ENCODE data around the gene CCDC167. TPM values are rescaled to one million over a fixed set of nuclear protein-coding genes. Genes with fewer than 3 reads are reported as not detected.

CCDC167 gene
- total RNA-seq, 1 donor from 2014 or later = 58.4 TPM

DNA sequence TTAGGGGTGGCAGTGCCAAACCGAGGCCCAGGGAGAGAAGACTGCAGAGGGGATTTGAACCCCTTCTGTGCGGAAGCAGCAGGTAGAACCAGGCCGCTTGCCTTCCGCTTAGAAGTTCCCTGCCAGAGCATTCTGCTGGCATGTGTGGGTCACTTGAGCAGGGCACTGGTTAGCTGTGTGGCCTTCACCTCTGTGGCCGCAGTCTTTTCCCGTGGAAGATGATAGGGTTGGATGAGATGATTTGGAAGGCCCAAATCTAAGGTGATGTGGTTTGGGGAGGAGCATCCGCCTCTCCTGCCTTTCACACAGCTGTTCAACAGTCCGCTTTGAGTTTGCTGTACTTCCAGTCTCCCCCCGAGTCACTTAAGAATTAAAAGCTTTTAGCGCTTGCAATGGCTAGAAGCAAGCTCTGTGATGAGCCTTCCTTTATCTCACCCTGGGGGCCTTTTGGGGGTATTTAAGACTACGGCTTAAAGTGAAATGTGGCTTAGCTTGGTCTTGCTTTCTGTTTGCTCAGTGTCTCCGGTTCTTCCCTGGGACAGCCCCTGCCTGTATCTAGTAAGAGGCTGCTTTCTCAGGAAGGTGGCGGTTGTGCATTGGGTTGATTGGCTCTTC is 65.9 kb downstream of the CCDC167 start:
- H3K27ac Mint-ChIP-seq (ENCODE audit: unreplicated experiment) = peak overlapping the region; percentile 93
- TF ChIP-seq, protein P1, sequence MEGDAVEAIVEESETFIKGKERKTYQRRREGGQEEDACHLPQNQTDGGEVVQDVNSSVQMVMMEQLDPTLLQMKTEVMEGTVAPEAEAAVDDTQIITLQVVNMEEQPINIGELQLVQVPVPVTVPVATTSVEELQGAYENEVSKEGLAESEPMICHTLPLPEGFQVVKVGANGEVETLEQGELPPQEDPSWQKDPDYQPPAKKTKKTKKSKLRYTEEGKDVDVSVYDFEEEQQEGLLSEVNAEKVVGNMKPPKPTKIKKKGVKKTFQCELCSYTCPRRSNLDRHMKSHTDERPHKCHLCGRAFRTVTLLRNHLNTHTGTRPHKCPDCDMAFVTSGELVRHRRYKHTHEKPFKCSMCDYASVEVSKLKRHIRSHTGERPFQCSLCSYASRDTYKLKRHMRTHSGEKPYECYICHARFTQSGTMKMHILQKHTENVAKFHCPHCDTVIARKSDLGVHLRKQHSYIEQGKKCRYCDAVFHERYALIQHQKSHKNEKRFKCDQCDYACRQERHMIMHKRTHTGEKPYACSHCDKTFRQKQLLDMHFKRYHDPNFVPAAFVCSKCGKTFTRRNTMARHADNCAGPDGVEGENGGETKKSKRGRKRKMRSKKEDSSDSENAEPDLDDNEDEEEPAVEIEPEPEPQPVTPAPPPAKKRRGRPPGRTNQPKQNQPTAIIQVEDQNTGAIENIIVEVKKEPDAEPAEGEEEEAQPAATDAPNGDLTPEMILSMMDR (IDR thresholded peaks at IDR 0.05; ENCODE audit: partially characterized antibody, unreplicated experiment) = no peak
- no peaks in the 10 kb centered on the region for H3K36me3 Mint-ChIP-seq (ENCODE audit: unreplicated experiment)

More for the DNA sequence above, 65.9 kb downstream of the CCDC167 start:
- DNase-seq = peak; percentile 20
- peak overlapping the region; percentile 89 for H3K4me3 Mint-ChIP-seq (ENCODE audit: unreplicated experiment)
- peaks cover 16% of the 10 kb centered on the region for H3K9me3 Mint-ChIP-seq (ENCODE audit: unreplicated experiment)
- H3K4me1 Mint-ChIP-seq (ENCODE audit: low read depth, unreplicated experiment) = peaks cover 31% of the 10 kb centered on the region
- H3K27me3 Mint-ChIP-seq (ENCODE audit: unreplicated experiment) = peaks cover 16% of the 10 kb centered on the region

Other genes with a start within 250 kb of the CCDC167 start
- gene TBC1D22B, start 242.1 kb downstream of the CCDC167 start, total RNA-seq (ENCODE audit: unreplicated experiment) = 10.2 TPM
- not detected for gene TMEM217, start 241.7 kb downstream of the CCDC167 start, total RNA-seq (ENCODE audit: unreplicated experiment)
- 21.0 TPM for gene RNF8, start 145.9 kb downstream of the CCDC167 start, total RNA-seq (ENCODE audit: unreplicated experiment)
- gene CMTR1, start 66.7 kb downstream of the CCDC167 start, total RNA-seq (ENCODE audit: unreplicated experiment) = 61.6 TPM
- gene MDGA1, start 198.0 kb upstream of the CCDC167 start, total RNA-seq (ENCODE audit: unreplicated experiment) = 908 TPM